H9 (cell line): ENCODE results near the gene JCHAIN. TPM values are rescaled to one million over a fixed set of nuclear protein-coding genes. Genes with fewer than 3 reads are reported as not detected.

Experiments used
- DNase-seq: peaks from one replicate; pipeline ENCODE4 v3.0.0-alpha.2; 2017
- H2AFZ ChIP-seq: one replicate; pipeline ENCODE4 v1.6.1; 2013; ENCODE audit warnings: mild to moderate bottlenecking, low read length, control low read depth, moderate library complexity
- H2AK5ac ChIP-seq: 2 replicates; pipeline ENCODE4 v1.6.1; 2013; ENCODE audit warnings: low read length, control low read depth, mixed read lengths; ENCODE audit not compliant: insufficient read length
- H2BK120ac ChIP-seq: one replicate; pipeline ENCODE4 v1.6.1; 2013; ENCODE audit warnings: low read depth, mild to moderate bottlenecking, low read length, control low read depth, inconsistent platforms; ENCODE audit not compliant: poor library complexity, severe bottlenecking
- H2BK12ac ChIP-seq: 2 replicates; pipeline ENCODE4 v1.6.1; 2013; ENCODE audit warnings: low read length, control low read depth, mixed read lengths, low read depth; ENCODE audit not compliant: insufficient read length
- H2BK15ac ChIP-seq: 2 replicates; pipeline ENCODE4 v1.6.1; 2013; ENCODE audit warnings: low read depth, low read length, control low read depth
- H2BK20ac ChIP-seq: one replicate; pipeline ENCODE4 v1.6.1; 2013; ENCODE audit warnings: low read depth, mild to moderate bottlenecking, low read length, control low read depth, inconsistent platforms; ENCODE audit not compliant: poor library complexity, severe bottlenecking
- H2BK5ac ChIP-seq: 2 replicates; pipeline ENCODE4 v1.6.1; 2013; ENCODE audit warnings: low read length, control low read depth, mixed read lengths; ENCODE audit not compliant: insufficient read length
- H3K14ac ChIP-seq: 2 replicates; pipeline ENCODE4 v1.6.1; 2013; ENCODE audit warnings: low read length, control low read depth; ENCODE audit not compliant: insufficient read depth
- H3K18ac ChIP-seq: 2 replicates; pipeline ENCODE4 v1.6.1; 2013; ENCODE audit warnings: low read depth, mild to moderate bottlenecking, mixed read lengths, low read length, control low read depth; ENCODE audit not compliant: insufficient read length
- H3K23ac ChIP-seq: 2 replicates; pipeline ENCODE4 v1.6.1; 2013; ENCODE audit warnings: low read length, control low read depth, mixed read lengths, low read depth; ENCODE audit not compliant: insufficient read length
- H3K23me2 ChIP-seq: 2 replicates; pipeline ENCODE4 v1.6.1; 2013; ENCODE audit warnings: low read depth, mild to moderate bottlenecking, mixed read lengths, low read length, control low read depth; ENCODE audit not compliant: insufficient read length, poor library complexity, severe bottlenecking
- H3K27ac ChIP-seq: 2 replicates; pipeline ENCODE4 v1.5.1; 2013; ENCODE audit warnings: low read length, control low read depth, mixed read lengths, low read depth; ENCODE audit not compliant: insufficient read length
- H3K27me3 ChIP-seq: 2 replicates; pipeline ENCODE4 v1.6.1; 2013; ENCODE audit warnings: low read length, control low read depth, inconsistent platforms; ENCODE audit not compliant: insufficient read depth
- H3K4ac ChIP-seq: 2 replicates; pipeline ENCODE4 v1.6.1; 2013; ENCODE audit warnings: low read depth, mild to moderate bottlenecking, control low read depth, inconsistent platforms, low read length, moderate library complexity
- H3K4me1 ChIP-seq: 2 replicates; pipeline ENCODE4 v1.6.1; 2013; ENCODE audit warnings: low read length, control low read depth, inconsistent platforms; ENCODE audit not compliant: insufficient read depth
- H3K4me2 ChIP-seq: 2 replicates; pipeline ENCODE4 v1.6.1; 2013; ENCODE audit warnings: low read length, control low read depth, mixed read lengths; ENCODE audit not compliant: insufficient read length, insufficient read depth
- H3K56ac ChIP-seq: 2 replicates; pipeline ENCODE4 v1.6.1; 2013; ENCODE audit warnings: low read depth, mild to moderate bottlenecking, mixed read lengths, low read length, control low read depth; ENCODE audit not compliant: insufficient read length
- H3K79me1 ChIP-seq: 2 replicates; pipeline ENCODE4 v1.6.1; 2013; ENCODE audit warnings: low read depth, mild to moderate bottlenecking, moderate library complexity, low read length, control low read depth, inconsistent platforms; ENCODE audit not compliant: insufficient read depth, poor library complexity, severe bottlenecking
- H3K79me2 ChIP-seq: 2 replicates; pipeline ENCODE4 v1.6.1; 2013; ENCODE audit warnings: low read length, control low read depth, inconsistent platforms; ENCODE audit not compliant: insufficient read depth
- H3K9ac ChIP-seq: 2 replicates; pipeline ENCODE4 v1.6.1; 2013; ENCODE audit warnings: low read length, control low read depth, mixed read lengths; ENCODE audit not compliant: insufficient read length; ENCODE audit errors: extremely low read depth
- H3K9me3 ChIP-seq: one replicate; pipeline ENCODE4 v1.6.1; 2013; ENCODE audit warnings: low read depth, low read length, inconsistent platforms; ENCODE audit not compliant: control insufficient read depth
- H3T11ph ChIP-seq: one replicate; pipeline ENCODE4 v1.6.1; 2013; ENCODE audit warnings: mild to moderate bottlenecking, low read length, control low read depth, inconsistent platforms
- H4K20me1 ChIP-seq: one replicate; pipeline ENCODE4 v1.6.1; 2013; ENCODE audit not compliant: control insufficient read depth, insufficient read length, insufficient read depth
- H4K5ac ChIP-seq: 2 replicates; pipeline ENCODE4 v1.6.1; 2013; ENCODE audit warnings: low read depth, mild to moderate bottlenecking, mixed read lengths, low read length, control low read depth; ENCODE audit not compliant: insufficient read length
- H4K8ac ChIP-seq: replicated peaks from 2 replicates; pipeline ENCODE4 v1.6.1; 2013; ENCODE audit warnings: low read length, control low read depth, mixed read lengths, low read depth; ENCODE audit not compliant: insufficient read length
- H4K91ac ChIP-seq: 2 replicates; pipeline ENCODE4 v1.6.1; 2013; ENCODE audit warnings: low read depth, mild to moderate bottlenecking, moderate library complexity, mixed read lengths, low read length, control low read depth; ENCODE audit not compliant: insufficient read length
- H3K27ac Mint-ChIP-seq, 3 experiments: 2 replicates in 2 of 3; 3 replicates in 1 of 3; pipeline ENCODE4 v1.8.0; 2020 to 2021; ENCODE audit warnings: mixed read lengths in 3 of 3, mild to moderate bottlenecking in 1 of 3, moderate library complexity in 1 of 3
- H3K27me3 Mint-ChIP-seq: 2 replicates; pipeline ENCODE4 v1.8.0; 2021; ENCODE audit warnings: low read depth, mild to moderate bottlenecking, moderate library complexity, mixed read lengths
- H3K36me3 Mint-ChIP-seq, 3 experiments: 2 replicates in 2 of 3; 3 replicates in 1 of 3; pipeline ENCODE4 v1.8.0; 2020 to 2021; ENCODE audit warnings: low read depth in 3 of 3, mixed read lengths in 3 of 3; ENCODE audit not compliant: insufficient read depth in 1 of 3
- H3K4me1 Mint-ChIP-seq, 2 experiments: 2 replicates each; pipeline ENCODE4 v1.8.0; 2020; ENCODE audit warnings: mixed read lengths in 2 of 2
- H3K4me3 Mint-ChIP-seq, 2 experiments: 2 replicates in 1 of 2; 3 replicates in 1 of 2; pipeline ENCODE4 v1.8.0; 2020 to 2021; ENCODE audit warnings: mild to moderate bottlenecking in 2 of 2, mixed read lengths in 2 of 2, moderate library complexity in 1 of 2
- H3K9me3 Mint-ChIP-seq, 2 experiments: 2 replicates in 1 of 2; 3 replicates in 1 of 2; pipeline ENCODE4 v1.8.0; 2020; ENCODE audit warnings: mild to moderate bottlenecking in 2 of 2, mixed read lengths in 2 of 2, moderate library complexity in 1 of 2
- CTCF ChIP-seq: fragments of 200-600 bp; sonication (generic); conservative IDR thresholded peaks from 3 replicates; pipeline ENCODE4 v1.8.0; 2021; ENCODE audit warnings: antibody characterized with exemption, mild to moderate bottlenecking
- WGBS: extraction: QIAGEN DNeasy Blood & Tissue Kit; methylation state at CpG from one replicate; pipeline ENCODE4 v1.1.7; 2013; ENCODE audit warnings: missing lambda C conversion rate, low lambda C conversion rate, mixed read lengths; ENCODE audit not compliant: insufficient read length; ENCODE audit errors: extremely low coverage; 5-methylcytosine and 5-hydroxymethylcytosine counted together
- total RNA-seq: library from RNA; stranded (reverse); gene quantifications from 2 replicates; pipeline ENCODE4 v1.2.1, GENCODE V29; 2021

JCHAIN gene
- total RNA-seq, 1 experiment from 2014 or later: not detected

- no peak overlapping the region for H4K5ac ChIP-seq
- H3K4me2 ChIP-seq: no peak overlapping the region
- no peaks in the 10 kb centered on the region for H3K4me1 ChIP-seq
- no peak overlapping the region for H2BK15ac ChIP-seq
- no peak overlapping the region for H3K4me3 Mint-ChIP-seq
- H3K79me1 ChIP-seq: no peaks in the 10 kb centered on the region
- no peak overlapping the region for H3K56ac ChIP-seq
- H3K4ac ChIP-seq: no peak overlapping the region
- no peaks in the 10 kb centered on the region for H4K20me1 ChIP-seq
- no peak overlapping the region for H2AK5ac ChIP-seq
- H3K27ac ChIP-seq: no peak overlapping the region
- no peak overlapping the region for H3T11ph ChIP-seq
- H4K91ac ChIP-seq: no peak overlapping the region
- no peak overlapping the region for H4K8ac ChIP-seq
- H2BK20ac ChIP-seq: no peak overlapping the region
- H3K4me1 Mint-ChIP-seq: no peaks in the 10 kb centered on the region; a peak in 1 of 4 replicates
- H3K36me3 Mint-ChIP-seq: no peaks in the 10 kb centered on the region
- no peak for DNase-seq
- no peaks in the 10 kb centered on the region for H3K27me3 ChIP-seq
- no peak overlapping the region for H2BK120ac ChIP-seq
- H3K9ac ChIP-seq: no peak overlapping the region
- WGBS: no CpG with 5 or more reads among the region's 1 CpG
- H2BK5ac ChIP-seq: no peak overlapping the region
- H3K9me3 Mint-ChIP-seq: no peaks in the 10 kb centered on the region
- no peak overlapping the region for H3K18ac ChIP-seq
- no peak overlapping the region for H3K14ac ChIP-seq
- H3K23me2 ChIP-seq: no peaks in the 10 kb centered on the region
- H2AFZ ChIP-seq: no peak overlapping the region
- TF ChIP-seq CTCF: no peak
- H3K27ac Mint-ChIP-seq: no peak overlapping the region
- no peaks in the 10 kb centered on the region for H3K79me2 ChIP-seq
- H3K27me3 Mint-ChIP-seq: no peaks in the 10 kb centered on the region
- H3K23ac ChIP-seq: no peak overlapping the region
- no peak overlapping the region for H2BK12ac ChIP-seq
- no peaks in the 10 kb centered on the region for H3K9me3 ChIP-seq
These were observed 42.0 kb downstream of the JCHAIN start for GRCh38 chr4:70624226-70624793.
